ENCODE measurements around the gene HMCN1. TPM values are rescaled to one million over a fixed set of nuclear protein-coding genes. Genes with fewer than 3 reads are reported as not detected.

HMCN1 gene
- total RNA-seq, 1 donor from 2014 or later = 80.0 TPM

DNA sequence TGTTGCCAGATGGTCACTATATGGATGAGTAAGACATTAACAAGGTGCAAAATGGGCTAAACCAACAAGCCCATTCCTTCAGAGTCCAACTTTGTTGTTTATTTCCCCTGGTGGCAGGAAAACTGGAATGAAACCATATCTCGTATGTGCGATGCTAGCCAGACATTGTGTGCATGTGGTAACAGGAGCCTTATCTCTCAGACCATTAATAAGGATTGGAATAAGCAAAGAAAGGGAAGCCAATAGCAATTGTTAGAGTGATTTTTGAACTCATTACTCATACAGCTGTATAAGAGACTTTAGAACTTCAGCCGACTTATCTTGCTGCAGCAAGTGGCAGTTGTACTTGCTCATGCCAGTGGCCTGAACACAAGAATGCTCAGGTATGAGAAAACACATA is 30.0 kb upstream of the HMCN1 start:
- H3K4me3 Mint-ChIP-seq (ENCODE audit: unreplicated experiment) = no peak overlapping the region
- TF ChIP-seq CTCF (IDR thresholded peaks at IDR 0.05) = no peak
- H3K9me3 Mint-ChIP-seq (ENCODE audit: low read depth) = peaks cover 6% of the 10 kb centered on the region
- H3K36me3 Mint-ChIP-seq (ENCODE audit: low read depth) = peaks cover 1% of the 10 kb centered on the region
- no peaks in the 10 kb centered on the region for H3K27me3 Mint-ChIP-seq (ENCODE audit: low read depth)
- H3K27ac Mint-ChIP-seq (ENCODE audit: unreplicated experiment) = no peak overlapping the region
- no peaks in the 10 kb centered on the region for H3K4me1 Mint-ChIP-seq (ENCODE audit: low read depth)
- no peak for DNase-seq (ENCODE audit: low spot score)

GRCh38 chr1:185716095-185716494 is 18.1 kb upstream of the HMCN1 start:
- no peaks in the 10 kb centered on the region for H3K36me3 Mint-ChIP-seq (ENCODE audit: low read depth)
- H3K4me3 Mint-ChIP-seq (ENCODE audit: unreplicated experiment) = no peak overlapping the region
- no peak for DNase-seq (ENCODE audit: low spot score)
- H3K4me1 Mint-ChIP-seq (ENCODE audit: low read depth) = peaks cover 29% of the 10 kb centered on the region
- H3K27me3 Mint-ChIP-seq (ENCODE audit: low read depth) = no peaks in the 10 kb centered on the region
- H3K27ac Mint-ChIP-seq (ENCODE audit: unreplicated experiment) = no peak overlapping the region
- peaks cover 2% of the 10 kb centered on the region for H3K9me3 Mint-ChIP-seq (ENCODE audit: low read depth)
- no peak for TF ChIP-seq CTCF (IDR thresholded peaks at IDR 0.05)

- peak; percentile 75 for TF ChIP-seq CTCF (IDR thresholded peaks at IDR 0.05)
- Mint-ChIP-seq H3K4me3 (ENCODE audit: unreplicated experiment) (no peak overlapping the region), H3K36me3 (ENCODE audit: low read depth) (no peaks in the 10 kb centered on the region), H3K27me3 (ENCODE audit: low read depth) (no peaks in the 10 kb centered on the region), H3K4me1 (ENCODE audit: low read depth) (peaks cover 31% of the 10 kb centered on the region), H3K9me3 (ENCODE audit: low read depth) (no peaks in the 10 kb centered on the region), H3K27ac (ENCODE audit: unreplicated experiment) (peak overlapping the region; percentile 85)
- DNase-seq (ENCODE audit: low spot score) = no peak
Measured at GRCh38 chr1:185719021-185719420, 15.2 kb upstream of the HMCN1 start.

GRCh38 chr1:185720633-185721272 is 13.4 kb upstream of the HMCN1 start:
- Mint-ChIP-seq H3K9me3 (ENCODE audit: low read depth) (no peaks in the 10 kb centered on the region), H3K27ac (ENCODE audit: unreplicated experiment) (peak overlapping the region; percentile 8), H3K4me1 (ENCODE audit: low read depth) (peaks cover 31% of the 10 kb centered on the region), H3K36me3 (ENCODE audit: low read depth) (no peaks in the 10 kb centered on the region), H3K4me3 (ENCODE audit: unreplicated experiment) (no peak overlapping the region), H3K27me3 (ENCODE audit: low read depth) (no peaks in the 10 kb centered on the region)
- no peak for DNase-seq (ENCODE audit: low spot score)
- TF ChIP-seq CTCF (IDR thresholded peaks at IDR 0.05) = peak; percentile 92

- DNase-seq (ENCODE audit: low spot score) = no peak
- Mint-ChIP-seq H3K4me1 (ENCODE audit: low read depth) (peaks cover 31% of the 10 kb centered on the region), H3K36me3 (ENCODE audit: low read depth) (no peaks in the 10 kb centered on the region), H3K27ac (ENCODE audit: unreplicated experiment) (no peak overlapping the region), H3K27me3 (ENCODE audit: low read depth) (no peaks in the 10 kb centered on the region), H3K4me3 (ENCODE audit: unreplicated experiment) (no peak overlapping the region), H3K9me3 (ENCODE audit: low read depth) (no peaks in the 10 kb centered on the region)
- TF ChIP-seq CTCF (IDR thresholded peaks at IDR 0.05) = no peak
Measured at GRCh38 chr1:185721553-185721952, 12.6 kb upstream of the HMCN1 start.

All from chondrocyte (in vitro differentiated cells).